Measurements from ENCODE around the gene MTHFR. TPM values are rescaled to one million over a fixed set of nuclear protein-coding genes. Genes with fewer than 3 reads are reported as not detected.

The MTHFR gene
- total RNA-seq, 4 donors from 2014 or later, result 82.0 to 130 (median 87.3) TPM

GRCh38 chr1:11784256-11784992 lies 21.3 kb downstream of the MTHFR start:
- Histone ChIP-seq H3K4me3 (peak overlapping the region in 2 of 4 donors; percentile 37 to 43), H3K36me3 (no peaks in the 10 kb centered on the region), H3K27ac (peak overlapping the region in 2 of 4 donors; percentile 6 to 47), H3K9me3 (no peaks in the 10 kb centered on the region), H3K27me3 (no peaks in the 10 kb centered on the region), H3K4me1 (peaks cover 0 to 37% (median 7%) of the 10 kb centered on the region in 4 donors)
- TF ChIP-seq POLR2A (IDR thresholded peaks at IDR 0.05), result no peak
- no peak for TF ChIP-seq CTCF (IDR thresholded peaks at IDR 0.05)
- no peak for DNase-seq

- TF ChIP-seq CTCF (IDR thresholded peaks at IDR 0.05) (no peak), POLR2A (IDR thresholded peaks at IDR 0.05) (no peak)
- no peaks in the 10 kb centered on the region for H3K27me3 ChIP-seq
- H3K4me1 ChIP-seq, result peaks cover 0 to 31% (median 7%) of the 10 kb centered on the region in 4 donors
- no peaks in the 10 kb centered on the region for H3K9me3 ChIP-seq
- H3K27ac ChIP-seq, result no peak overlapping the region
- H3K4me3 ChIP-seq, result no peak overlapping the region
- no peaks in the 10 kb centered on the region for H3K36me3 ChIP-seq
- no peak for DNase-seq
These were observed 22.2 kb downstream of the MTHFR start for GRCh38 chr1:11783556-11783955.

GRCh38 chr1:11782127-11782708 lies 23.5 kb downstream of the MTHFR start:
- peaks cover 0 to 18% (median 7%) of the 10 kb centered on the region in 4 donors for H3K4me1 ChIP-seq
- H3K36me3 ChIP-seq, result no peaks in the 10 kb centered on the region
- no peaks in the 10 kb centered on the region for H3K27me3 ChIP-seq
- no peak for DNase-seq
- H3K9me3 ChIP-seq, result no peaks in the 10 kb centered on the region
- TF ChIP-seq CTCF (IDR thresholded peaks at IDR 0.05) (no peak), POLR2A (IDR thresholded peaks at IDR 0.05) (no peak)
- no peak overlapping the region for H3K4me3 ChIP-seq
- no peak overlapping the region for H3K27ac ChIP-seq

GRCh38 chr1:11781297-11781696 lies 24.5 kb downstream of the MTHFR start:
- TF ChIP-seq POLR2A (IDR thresholded peaks at IDR 0.05) (no peak), CTCF (IDR thresholded peaks at IDR 0.05) (no peak)
- Histone ChIP-seq H3K36me3 (no peaks in the 10 kb centered on the region), H3K27ac (no peak overlapping the region), H3K9me3 (no peaks in the 10 kb centered on the region), H3K4me1 (peaks cover 0 to 13% (median 7%) of the 10 kb centered on the region in 4 donors), H3K27me3 (no peaks in the 10 kb centered on the region), H3K4me3 (no peak overlapping the region)
- no peak for DNase-seq

- Histone ChIP-seq H3K4me3 (no peak overlapping the region), H3K27me3 (no peaks in the 10 kb centered on the region), H3K9me3 (no peaks in the 10 kb centered on the region), H3K36me3 (no peaks in the 10 kb centered on the region), H3K4me1 (peaks cover 0 to 13% (median 7%) of the 10 kb centered on the region in 4 donors), H3K27ac (no peak overlapping the region)
- no peak for TF ChIP-seq POLR2A (IDR thresholded peaks at IDR 0.05)
- TF ChIP-seq CTCF (IDR thresholded peaks at IDR 0.05), result no peak
- DNase-seq, result no peak
These were observed 25.2 kb downstream of the MTHFR start for GRCh38 chr1:11780380-11781147.
